Left ventricle myocardium inferior (tissue), 1 donor: ENCODE results near the gene NCOA1. TPM values are rescaled to one million over a fixed set of nuclear protein-coding genes. Genes with fewer than 3 reads are reported as not detected.
"Not testable (repeated sequence)": the region's sequence is repeated elsewhere in the genome, so short reads cannot be mapped to it uniquely, and the experiment has no call there.

ENCODE experiments used
- DNase-seq: peaks from one replicate; pipeline ENCODE4 v3.0.0-alpha.2; 2020
- H3K27ac ChIP-seq: fragments of 200-600 bp; replicated peaks from 2 replicates; pipeline ENCODE4 v1.8.0; 2021
- H3K27me3 ChIP-seq: fragments of 200-600 bp; 2 replicates; pipeline ENCODE4 v1.8.0; 2021; ENCODE audit warnings: low read depth
- H3K36me3 ChIP-seq: fragments of 200-600 bp; 2 replicates; pipeline ENCODE4 v1.8.0; 2021
- H3K4me1 ChIP-seq: fragments of 200-600 bp; 2 replicates; pipeline ENCODE4 v1.8.0; 2021
- H3K4me3 ChIP-seq: fragments of 200-600 bp; 2 replicates; pipeline ENCODE4 v1.8.0; 2021; ENCODE audit warnings: mild to moderate bottlenecking, moderate library complexity
- H3K9me3 ChIP-seq: fragments of 200-600 bp; replicated peaks from 2 replicates; pipeline ENCODE4 v1.8.0; 2021
- intact Hi-C: fragments of 100-400 bp; cut with micrococcal nuclease; formaldehyde crosslinking; loops from one replicate; pipeline ENCODE4 v1.11.0; 2022
- total RNA-seq: library from RNA; stranded (reverse); fragmentation: NEBNext Ultra II Directional; extraction: Animal tissue kit (Norgen Biotek cat#: 25700); gene quantifications from one replicate; pipeline ENCODE4 v1.2.1, GENCODE V29; 2021
- TF ChIP-seq, protein P1 (sequence below): fragments of 200-600 bp; IDR thresholded peaks from 2 replicates; pipeline ENCODE4 v1.8.0; 2021; ENCODE audit warnings: antibody characterized with exemption, mild to moderate bottlenecking, borderline replicate concordance
- donor health status: DM: no; HTN: yes; CAD: no; lungs with severe emphysema.

The NCOA1 gene
- total RNA-seq, 1 donor from 2014 or later, result 26.9 TPM

DNA sequence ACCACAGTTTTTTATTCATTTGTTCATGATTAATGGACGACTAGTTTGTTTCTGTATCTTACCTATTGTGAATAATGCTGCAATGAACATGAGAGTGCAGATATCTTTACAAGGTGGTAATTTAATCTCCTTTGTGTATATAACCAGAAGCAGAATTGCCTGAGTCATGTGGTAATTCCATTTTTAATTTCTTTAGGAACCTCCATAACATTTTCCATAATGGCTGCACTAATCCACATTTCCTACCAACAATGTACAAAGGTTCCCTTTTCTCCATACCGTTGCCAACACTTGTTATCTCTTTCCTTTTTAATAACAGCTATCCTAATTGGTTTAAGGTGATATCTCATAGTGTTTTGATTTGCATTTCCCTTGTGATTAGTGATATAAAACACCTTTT lies 36.5 kb downstream of the NCOA1 start:
- Histone ChIP-seq H3K36me3 (no peaks in the 10 kb centered on the region), H3K9me3 (peaks cover 37% of the 10 kb centered on the region), H3K27ac (no peak overlapping the region), H3K4me1 (no peaks in the 10 kb centered on the region), H3K4me3 (no peak overlapping the region), H3K27me3 (no peaks in the 10 kb centered on the region)
- intact Hi-C loops, result no loop called here
- DNase-seq, result no peak
- TF ChIP-seq, protein P1, sequence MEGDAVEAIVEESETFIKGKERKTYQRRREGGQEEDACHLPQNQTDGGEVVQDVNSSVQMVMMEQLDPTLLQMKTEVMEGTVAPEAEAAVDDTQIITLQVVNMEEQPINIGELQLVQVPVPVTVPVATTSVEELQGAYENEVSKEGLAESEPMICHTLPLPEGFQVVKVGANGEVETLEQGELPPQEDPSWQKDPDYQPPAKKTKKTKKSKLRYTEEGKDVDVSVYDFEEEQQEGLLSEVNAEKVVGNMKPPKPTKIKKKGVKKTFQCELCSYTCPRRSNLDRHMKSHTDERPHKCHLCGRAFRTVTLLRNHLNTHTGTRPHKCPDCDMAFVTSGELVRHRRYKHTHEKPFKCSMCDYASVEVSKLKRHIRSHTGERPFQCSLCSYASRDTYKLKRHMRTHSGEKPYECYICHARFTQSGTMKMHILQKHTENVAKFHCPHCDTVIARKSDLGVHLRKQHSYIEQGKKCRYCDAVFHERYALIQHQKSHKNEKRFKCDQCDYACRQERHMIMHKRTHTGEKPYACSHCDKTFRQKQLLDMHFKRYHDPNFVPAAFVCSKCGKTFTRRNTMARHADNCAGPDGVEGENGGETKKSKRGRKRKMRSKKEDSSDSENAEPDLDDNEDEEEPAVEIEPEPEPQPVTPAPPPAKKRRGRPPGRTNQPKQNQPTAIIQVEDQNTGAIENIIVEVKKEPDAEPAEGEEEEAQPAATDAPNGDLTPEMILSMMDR, result no peak

DNA sequence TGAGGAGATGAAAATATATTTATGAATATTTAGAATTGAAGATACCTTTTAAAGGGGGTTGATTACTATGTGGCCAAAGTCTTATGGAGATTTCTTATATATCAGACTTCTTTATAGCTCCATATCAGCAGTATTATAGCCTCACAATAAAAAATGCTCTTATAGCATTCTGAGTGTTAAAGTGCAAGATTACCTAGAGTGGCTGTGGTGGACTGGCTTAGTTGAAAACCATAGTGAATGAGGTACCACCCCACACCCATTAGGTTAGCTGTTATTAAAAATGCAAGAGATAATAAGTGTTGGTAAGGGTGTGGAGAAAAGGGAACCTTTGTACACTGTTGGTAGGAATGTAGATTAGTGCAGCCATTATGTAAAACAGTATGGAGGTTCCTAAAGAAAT lies 39.7 kb downstream of the NCOA1 start:
- Histone ChIP-seq H3K4me3 (no peak overlapping the region), H3K36me3 (no peaks in the 10 kb centered on the region), H3K27me3 (no peaks in the 10 kb centered on the region), H3K4me1 (no peaks in the 10 kb centered on the region), H3K9me3 (peaks cover 44% of the 10 kb centered on the region), H3K27ac (no peak overlapping the region)
- intact Hi-C loops, result no loop called here
- TF ChIP-seq, protein P1, result no peak
- no peak for DNase-seq

DNA sequence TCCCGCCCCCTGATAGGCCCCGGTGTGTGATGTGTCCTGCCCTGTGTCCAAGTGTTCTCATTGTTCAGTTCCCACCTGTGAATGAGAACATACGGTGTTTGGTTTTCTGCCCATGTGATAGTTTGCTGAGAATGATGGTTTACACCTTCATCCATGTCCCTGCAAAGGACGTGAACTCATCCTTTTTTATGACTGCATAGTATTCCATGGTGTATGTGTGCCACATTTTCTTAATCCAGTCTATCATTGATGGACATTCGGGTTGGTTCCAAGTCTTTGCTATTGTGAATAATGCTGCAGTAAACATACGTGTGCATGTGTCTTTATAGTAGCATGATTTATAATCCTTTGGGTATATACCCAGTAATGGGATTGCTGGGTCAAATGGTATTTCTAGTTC lies 40.6 kb downstream of the NCOA1 start:
- H3K4me1 ChIP-seq, intact Hi-C loops, H3K27me3 ChIP-seq, H3K4me3 ChIP-seq, H3K27ac ChIP-seq, DNase-seq, H3K36me3 ChIP-seq: not testable (repeated sequence)
- H3K9me3 ChIP-seq, result peaks cover 45% of the 10 kb centered on the region

DNA sequence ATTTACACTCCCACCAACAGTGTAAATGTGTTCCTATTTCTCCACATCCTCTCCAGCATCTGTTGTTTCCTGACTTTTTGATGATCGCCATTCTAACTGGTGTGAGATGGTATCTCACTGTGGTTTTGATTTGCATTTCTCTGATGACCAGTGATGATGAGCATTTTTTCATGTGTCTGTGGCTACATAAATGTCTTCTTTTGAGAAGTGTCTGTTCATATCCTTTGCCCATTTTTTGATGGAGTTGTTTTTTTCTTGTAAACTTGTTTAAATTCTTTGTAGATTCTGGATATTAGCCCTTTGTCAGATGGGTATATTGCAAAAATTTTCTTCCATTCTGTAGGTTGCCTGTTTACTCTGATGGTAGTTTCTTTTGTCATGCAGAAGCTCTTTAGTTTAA lies 41.0 kb downstream of the NCOA1 start:
- H3K27me3 ChIP-seq, H3K4me1 ChIP-seq, H3K36me3 ChIP-seq, intact Hi-C loops, H3K4me3 ChIP-seq, H3K27ac ChIP-seq, DNase-seq: not testable (repeated sequence)
- peaks cover 45% of the 10 kb centered on the region for H3K9me3 ChIP-seq

DNA sequence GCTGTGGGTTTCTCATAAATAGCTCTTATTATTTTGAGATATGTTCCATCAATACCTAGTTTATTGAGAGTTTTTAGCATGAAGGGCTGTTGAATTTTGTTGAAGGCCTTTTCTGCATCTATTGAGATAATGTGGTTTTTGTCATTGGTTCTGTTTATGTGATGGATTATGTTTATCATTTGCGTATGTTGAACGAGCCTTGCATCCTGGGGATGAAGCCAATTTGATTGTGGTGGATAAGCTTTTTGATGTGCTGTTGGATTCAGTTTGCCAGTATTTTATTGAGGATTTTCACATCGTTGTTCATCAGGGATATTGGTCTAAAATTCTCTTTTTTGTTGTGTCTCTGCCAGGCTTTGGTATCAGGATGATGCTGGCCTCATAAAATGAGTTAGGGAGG lies 42.5 kb downstream of the NCOA1 start:
- intact Hi-C loops, H3K27ac ChIP-seq, H3K36me3 ChIP-seq, H3K4me1 ChIP-seq, H3K27me3 ChIP-seq, DNase-seq, H3K4me3 ChIP-seq: not testable (repeated sequence)
- peaks cover 42% of the 10 kb centered on the region for H3K9me3 ChIP-seq

DNA sequence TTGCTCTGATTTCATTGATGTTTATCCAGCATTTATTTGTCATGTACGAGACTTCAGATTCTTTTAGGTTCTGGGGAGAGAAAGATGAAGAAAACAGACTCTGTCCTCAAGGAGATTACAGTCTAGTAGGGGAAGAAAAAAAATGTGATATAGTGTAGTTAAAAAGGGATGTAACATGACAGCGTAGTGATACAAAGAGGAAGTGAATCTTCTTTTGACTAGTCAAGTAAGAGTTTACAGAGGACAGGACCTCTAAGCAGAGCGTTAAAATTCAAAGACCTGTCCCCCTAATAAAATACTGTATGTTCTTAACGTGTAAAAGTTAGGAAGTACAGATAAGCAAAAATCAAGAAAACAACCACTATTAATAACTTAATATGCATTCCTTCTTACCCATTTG lies 47.7 kb downstream of the NCOA1 start:
- TF ChIP-seq, protein P1, result no peak
- H3K4me3 ChIP-seq, result no peak overlapping the region
- no peak overlapping the region for H3K27ac ChIP-seq
- no peak for DNase-seq
- H3K9me3 ChIP-seq, result peaks cover 13% of the 10 kb centered on the region
- H3K4me1 ChIP-seq, result peaks cover 7% of the 10 kb centered on the region
- intact Hi-C loops, result no loop called here
- H3K36me3 ChIP-seq, result no peaks in the 10 kb centered on the region
- no peaks in the 10 kb centered on the region for H3K27me3 ChIP-seq

DNA sequence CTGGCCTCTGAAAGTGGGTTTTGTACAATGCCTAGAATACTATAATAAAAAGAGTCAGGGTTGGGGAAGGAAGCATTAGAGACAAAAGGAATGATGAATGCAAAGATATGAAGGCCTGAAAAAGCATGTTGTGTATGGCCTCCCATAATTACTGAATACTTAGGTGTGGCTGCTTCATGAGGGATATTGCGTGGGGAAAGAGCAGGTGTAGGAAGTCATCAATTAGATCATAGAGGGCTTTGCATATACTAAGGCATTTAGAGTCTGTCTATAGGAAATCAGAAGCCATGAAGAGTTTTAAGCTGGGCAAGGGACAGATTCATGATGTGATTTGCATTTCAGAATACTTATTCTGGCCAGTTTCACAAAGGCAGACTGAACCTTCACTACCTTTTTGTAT lies 48.2 kb downstream of the NCOA1 start:
- H3K36me3 ChIP-seq, result no peaks in the 10 kb centered on the region
- H3K27ac ChIP-seq, result no peak overlapping the region
- intact Hi-C loops, result no loop called here
- no peak overlapping the region for H3K4me3 ChIP-seq
- H3K4me1 ChIP-seq, result peaks cover 7% of the 10 kb centered on the region
- no peaks in the 10 kb centered on the region for H3K27me3 ChIP-seq
- peaks cover 14% of the 10 kb centered on the region for H3K9me3 ChIP-seq
- TF ChIP-seq, protein P1, result no peak
- no peak for DNase-seq
